Stimulated activated CD4-positive, alpha-beta T cell treated with anti-CD3 and anti-CD28 coated beads, Interleukin-15, amount 100 ng/mL, for 48 hours (primary cell): ENCODE results near the gene ETNK2.
A peak's percentile ranks its signal among the peaks of the same experiment; 100 is the strongest.

Source experiments
- DNase-seq, 2 donors: peaks; one replicate each; pipeline ENCODE4 v3.0.0-alpha.2; 2020; ENCODE audit warnings: low read depth in 2 of 2

The ETNK2 gene

GRCh38 chr1:204151552-204152309 is at the start of gene ETNK2:
Gene ETNK2, minus strand, starts transcription at chr1:204152044. Its CDS starts 192 bp downstream, at chr1:204151852.
- peak in 1 of 2 donors; percentile 22 for DNase-seq

- DNase-seq = no peak
Observed at GRCh38 chr1:204201348-204202040, 49.6 kb upstream of the ETNK2 start.

- no peak for DNase-seq
Observed at GRCh38 chr1:204199579-204199978, 47.7 kb upstream of the ETNK2 start.

GRCh38 chr1:204198348-204199340 is 46.8 kb upstream of the ETNK2 start:
- no peak for DNase-seq

GRCh38 chr1:204197068-204197467 is 45.2 kb upstream of the ETNK2 start:
- no peak for DNase-seq

GRCh38 chr1:204196068-204196795 is 44.4 kb upstream of the ETNK2 start, which contains the start of gene KISS1:
Gene KISS1, minus strand, starts transcription at chr1:204196491. Its CDS starts 3,615 bp downstream, at chr1:204192876.
- DNase-seq = no peak

- DNase-seq = no peak
Observed at GRCh38 chr1:204194771-204195170, 42.9 kb upstream of the ETNK2 start.

GRCh38 chr1:204194080-204194479 is 42.2 kb upstream of the ETNK2 start:
- no peak for DNase-seq

GRCh38 chr1:204192589-204193352 is 40.9 kb upstream of the ETNK2 start:
- DNase-seq = no peak

GRCh38 chr1:204192046-204192445 is 40.2 kb upstream of the ETNK2 start:
- DNase-seq = no peak

- DNase-seq = no peak
Observed at GRCh38 chr1:204191456-204191855, 39.6 kb upstream of the ETNK2 start.

GRCh38 chr1:204190212-204191211 is 38.7 kb upstream of the ETNK2 start:
- DNase-seq = no peak

GRCh38 chr1:204188959-204189639 is 37.3 kb upstream of the ETNK2 start:
- no peak for DNase-seq

- no peak for DNase-seq
Observed at GRCh38 chr1:204186597-204186996, 34.8 kb upstream of the ETNK2 start.

GRCh38 chr1:204181116-204181515 is 29.3 kb upstream of the ETNK2 start:
- DNase-seq = no peak

GRCh38 chr1:204180133-204180532 is 28.3 kb upstream of the ETNK2 start:
- no peak for DNase-seq

- DNase-seq = no peak
Observed at GRCh38 chr1:204178487-204179281, 26.8 kb upstream of the ETNK2 start.

GRCh38 chr1:204177133-204177532 is 25.3 kb upstream of the ETNK2 start:
- DNase-seq = no peak
